SKM-1 treated with dmso at 0.1 percent for 144 hours (cell line): ENCODE data around the gene ADSL.

Source experiments
- DNase-seq: peaks from one replicate; lab custom pipeline; 2025; ENCODE audit not compliant: unreplicated experiment; lab: John Stamatoyannopoulos, UW

The ADSL gene

DNA sequence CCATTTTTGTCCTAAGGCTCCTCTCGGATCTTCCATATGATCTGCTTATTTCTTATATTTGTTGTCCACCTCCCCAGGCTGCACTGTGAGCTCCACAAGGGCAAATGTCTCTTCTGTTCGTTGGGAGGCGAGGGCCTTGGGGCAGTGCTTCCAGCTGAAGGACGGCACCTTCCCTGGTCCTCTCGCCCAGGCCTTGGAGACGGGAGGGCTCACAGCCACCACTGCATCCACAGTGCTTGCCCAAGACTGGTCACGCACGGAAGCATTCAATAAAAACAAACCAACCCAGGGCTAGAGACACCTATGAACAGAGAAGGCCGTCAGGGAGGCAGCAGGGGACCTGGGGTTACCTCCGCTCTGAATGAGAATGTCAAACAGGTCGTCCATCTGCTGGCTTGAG lies 70.3 kb downstream of the ADSL start:
- DNase-seq: no peak

DNA sequence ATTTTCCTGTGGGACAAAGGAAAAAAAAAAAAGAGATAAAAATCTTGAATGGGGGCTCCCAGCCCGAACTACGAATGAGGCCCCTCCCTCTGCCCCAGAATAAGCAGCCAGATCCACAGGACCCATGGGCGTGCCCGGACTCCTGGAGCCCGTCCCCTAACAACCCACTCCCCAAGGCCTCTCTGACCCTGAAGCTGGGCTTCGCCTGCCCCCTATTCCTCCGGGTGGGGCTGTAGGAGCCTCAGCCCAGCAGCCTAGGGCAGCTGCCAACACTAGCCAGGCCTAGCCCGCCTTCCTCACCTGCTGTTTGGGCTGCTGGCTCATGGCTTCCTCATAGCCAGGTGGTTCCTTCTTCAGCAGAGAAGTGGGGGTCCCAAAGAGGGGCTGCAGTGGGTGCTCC lies 70.7 kb downstream of the ADSL start:
- no peak for DNase-seq

- no peak for DNase-seq
These were observed 71.6 kb downstream of the ADSL start for GRCh38 chr22:40417881-40418280.

GRCh38 chr22:40418366-40419201 lies 72.3 kb downstream of the ADSL start:
- DNase-seq: no peak

GRCh38 chr22:40419718-40420117 lies 73.4 kb downstream of the ADSL start:
- no peak for DNase-seq

GRCh38 chr22:40420341-40421081 lies 74.2 kb downstream of the ADSL start:
- DNase-seq: no peak

- DNase-seq: no peak
These were observed 74.7 kb downstream of the ADSL start for GRCh38 chr22:40421082-40421350.

DNA sequence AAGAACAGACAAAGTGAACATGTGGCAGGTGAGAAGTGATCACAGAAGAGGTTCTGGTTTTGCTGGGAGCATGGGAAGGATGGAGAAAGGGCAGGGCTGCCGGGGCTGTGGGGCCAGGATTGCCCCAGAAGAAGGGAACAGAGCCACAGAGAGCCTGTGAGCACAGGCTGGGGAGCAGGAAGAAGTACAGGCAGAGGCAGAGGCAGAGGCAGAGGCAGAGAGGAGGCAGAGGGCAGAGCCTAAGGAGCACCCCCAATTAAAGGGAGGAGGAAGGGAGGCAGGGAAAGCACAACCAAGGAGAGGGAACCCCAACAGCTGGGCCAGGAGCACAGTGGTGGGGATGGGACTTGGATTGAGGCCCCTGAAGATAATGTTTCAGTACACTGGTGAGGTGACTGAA lies 75.6 kb downstream of the ADSL start:
- DNase-seq: no peak

DNA sequence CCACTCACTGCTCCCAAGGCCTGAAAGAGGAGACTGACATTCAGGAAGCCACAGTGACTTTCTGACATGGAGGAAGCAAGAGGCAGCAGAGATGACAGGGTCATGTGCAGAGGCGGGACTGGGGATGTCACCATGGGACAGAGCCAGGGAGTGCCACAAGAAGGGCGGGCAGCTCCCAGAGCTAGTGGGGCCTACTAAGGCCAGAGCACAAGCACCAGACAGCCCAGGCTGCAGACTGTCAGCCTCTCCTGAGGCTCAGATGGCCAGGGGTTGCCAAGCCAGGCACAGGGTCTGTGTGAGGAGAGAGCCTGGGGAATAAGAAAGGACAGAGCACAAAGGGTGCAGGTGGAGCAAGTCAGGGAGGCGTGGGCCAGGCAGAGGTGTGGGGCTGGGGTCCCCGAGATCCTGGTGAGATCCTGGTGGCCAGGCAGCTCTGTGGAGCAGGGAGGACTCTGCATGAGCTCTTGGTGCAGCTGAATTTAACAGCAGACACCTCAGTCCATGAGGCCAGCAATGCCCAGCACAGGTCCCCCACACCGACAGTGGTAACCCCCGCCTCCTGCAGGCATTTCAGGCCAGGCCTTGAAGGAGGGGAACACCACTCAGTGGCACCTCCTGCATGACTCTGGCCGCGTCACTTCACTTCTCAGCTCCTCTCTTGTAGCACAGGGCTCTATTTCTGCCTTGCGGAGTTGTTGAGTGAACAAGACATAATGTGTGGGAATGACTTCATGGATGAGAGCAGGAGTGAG lies 76.4 kb downstream of the ADSL start:
- DNase-seq: no peak

DNA sequence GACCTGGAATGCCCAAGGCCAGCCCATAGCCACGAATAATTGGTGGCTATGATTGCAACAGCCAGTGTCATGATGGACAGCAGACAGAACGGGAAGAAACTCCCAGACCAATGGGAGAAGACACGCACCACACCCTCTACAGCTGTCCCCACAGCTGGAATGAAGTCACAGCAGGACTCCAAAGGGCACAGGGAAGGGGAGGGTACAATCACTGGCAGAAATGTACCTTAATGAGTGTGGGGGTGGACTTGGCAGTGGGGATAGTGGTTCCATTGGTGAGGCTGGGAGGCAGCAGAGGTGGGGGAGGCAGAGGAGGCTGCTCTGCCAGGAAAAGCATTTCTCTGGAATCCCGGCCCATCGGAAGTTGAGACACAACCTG lies 77.0 kb downstream of the ADSL start:
- DNase-seq: no peak

DNA sequence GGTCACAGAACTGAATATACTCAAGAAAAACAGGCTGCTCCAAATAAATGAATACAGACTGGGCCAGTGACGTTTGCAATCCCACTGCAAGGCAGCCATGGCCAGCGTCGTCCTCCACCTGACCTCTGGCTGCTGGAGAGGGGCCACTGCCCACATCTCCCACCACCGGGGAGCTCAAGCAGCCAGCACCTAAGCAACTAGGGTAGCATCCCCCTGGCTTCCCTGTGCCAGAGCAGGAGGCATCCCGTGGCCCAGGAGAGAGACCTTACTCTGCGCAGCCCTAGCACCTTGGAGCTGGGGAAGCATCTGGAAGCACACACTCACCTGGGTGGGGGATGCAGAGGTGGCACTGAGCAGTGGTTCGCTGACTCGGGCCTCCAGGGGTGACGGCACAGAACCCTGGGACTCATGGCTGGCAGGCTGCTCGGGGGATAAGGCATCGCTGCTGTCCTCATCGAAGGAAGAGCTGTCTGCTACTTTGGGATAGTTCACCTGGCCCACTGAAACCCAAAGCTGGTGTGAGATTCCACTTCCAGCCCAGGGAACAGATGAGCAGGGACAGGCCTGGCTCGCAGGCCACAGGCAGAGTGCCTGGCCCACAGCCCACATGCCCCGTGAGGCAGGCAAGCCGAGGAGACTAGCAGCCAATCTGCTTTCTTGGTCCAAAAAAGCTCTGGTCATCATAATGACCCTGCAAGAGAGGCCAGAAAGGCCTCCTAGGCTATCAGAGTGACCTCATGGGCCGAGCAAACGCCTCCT lies 77.8 kb downstream of the ADSL start:
- DNase-seq: no peak

- DNase-seq: no peak
These were observed 78.8 kb downstream of the ADSL start for GRCh38 chr22:40425082-40425481.

- DNase-seq: no peak
These were observed 80.5 kb downstream of the ADSL start for GRCh38 chr22:40426594-40427333.

- no peak for DNase-seq
These were observed 82.5 kb downstream of the ADSL start for GRCh38 chr22:40428796-40429195.

GRCh38 chr22:40429481-40429880 lies 83.2 kb downstream of the ADSL start:
- no peak for DNase-seq

DNA sequence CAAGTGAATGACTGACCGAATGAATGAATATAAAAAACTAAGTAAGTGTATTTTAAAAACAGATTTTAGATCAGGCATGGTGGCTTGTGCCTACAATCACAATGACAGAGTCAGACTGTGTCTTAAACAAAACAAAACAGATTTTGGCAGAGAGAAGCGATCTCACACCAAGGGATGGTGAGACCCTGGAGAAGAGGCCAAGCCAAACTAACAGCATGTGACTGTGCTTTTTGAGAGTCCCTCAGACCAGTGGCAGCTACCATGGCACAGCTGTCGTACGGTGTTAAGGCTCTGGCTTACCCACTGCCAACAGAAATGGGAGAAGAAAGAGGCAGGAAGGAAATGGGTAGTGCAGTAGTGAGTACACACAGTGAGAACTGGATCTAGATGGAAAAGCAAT lies 84.7 kb downstream of the ADSL start:
- no peak for DNase-seq

- DNase-seq: no peak
These were observed 85.9 kb downstream of the ADSL start for GRCh38 chr22:40432157-40432556.

- DNase-seq: no peak
These were observed 86.3 kb downstream of the ADSL start for GRCh38 chr22:40432625-40433024.

DNA sequence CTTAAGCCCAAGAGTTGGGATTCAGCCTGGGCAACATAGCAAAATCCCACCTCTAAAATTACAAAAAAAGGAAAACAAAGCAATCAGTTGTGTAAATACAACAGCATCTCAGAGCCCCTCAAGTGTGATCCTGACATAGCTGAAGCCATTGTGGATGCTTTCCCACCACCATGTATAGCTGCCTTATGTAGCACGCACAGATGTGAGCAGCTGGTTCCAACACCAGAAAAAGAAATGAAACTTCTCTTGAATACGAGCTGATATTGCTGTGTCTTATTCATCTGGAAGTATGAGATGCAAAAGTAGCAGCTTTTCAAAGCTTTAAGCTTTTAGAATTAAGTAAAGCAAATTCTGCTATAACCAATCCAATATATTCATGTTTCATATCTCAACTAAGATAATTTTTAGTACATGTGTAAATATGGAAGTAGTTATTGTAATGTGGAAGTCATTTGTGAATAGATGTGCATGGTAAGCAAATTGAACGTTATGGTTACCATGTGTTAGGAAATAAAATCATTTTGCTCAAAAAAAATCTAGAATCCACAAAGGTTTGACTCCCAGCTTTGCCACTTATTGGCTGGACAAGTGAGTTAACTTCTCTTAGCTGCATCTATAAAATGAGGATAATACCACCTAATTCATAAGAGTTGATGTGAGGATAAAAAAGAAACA lies 87.3 kb downstream of the ADSL start:
- no peak for DNase-seq

DNA sequence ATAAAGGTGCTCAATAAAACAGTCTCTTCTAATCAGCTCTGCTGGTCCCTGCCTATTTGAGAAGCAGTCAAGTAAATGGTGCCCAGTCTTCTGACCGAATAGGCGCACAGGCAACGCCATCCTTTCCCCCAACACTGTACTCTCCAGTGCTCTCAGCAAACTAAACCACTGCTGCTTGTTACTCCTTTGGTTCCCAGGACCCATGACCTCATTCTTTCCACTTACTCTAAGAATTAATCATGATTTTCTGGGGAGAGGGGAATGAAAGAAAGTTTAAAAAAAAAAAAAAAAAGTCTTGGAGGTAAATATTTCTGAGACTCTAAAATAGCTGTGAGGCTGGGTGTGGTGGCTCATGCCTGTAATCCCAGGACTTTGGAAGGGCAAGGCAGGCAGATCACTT lies 87.8 kb downstream of the ADSL start:
- DNase-seq: no peak
